CD4-positive, alpha-beta T cell (primary cell): ENCODE results near the gene CENPT. TPM values are rescaled to one million over a fixed set of nuclear protein-coding genes. Genes with fewer than 3 reads are reported as not detected.
"Not testable (repeated sequence)": the region's sequence is repeated elsewhere in the genome, so short reads cannot be mapped to it uniquely, and the experiment has no call there.

Experiments used
- ATAC-seq: fragments of 200-7000 bp; cut with Tn5 transposase; one replicate; pipeline ENCODE4 v1.10.0; 2022; ENCODE audit warnings: mild to moderate bottlenecking; ENCODE audit not compliant: poor library complexity
- CTCF ChIA-PET: fragments of 350-600 bp; sonication (Branson Sonifier 250); formaldehyde crosslinking; loops from one replicate; lab custom pipeline; 2021; ENCODE audit warnings: antibody characterized with exemption, inconsistent platforms; lab: Charles Lee
- POLR2A ChIA-PET: fragments of 350-600 bp; sonication (Branson Sonifier 250); formaldehyde crosslinking; loops from one replicate; lab custom pipeline; 2021; ENCODE audit warnings: antibody characterized with exemption, inconsistent platforms; lab: Charles Lee
- DNase-seq, 14 experiments: peaks; one replicate each; pipeline ENCODE4 v3.0.0-alpha.2; 2013 to 2020; ENCODE audit warnings: mixed read lengths in 2 of 14
- H3K27ac ChIP-seq, 2 donors: one replicate each; pipeline versions ENCODE4 v1.5.1 to v1.7.0; 2013; ENCODE audit warnings: low read length in 2 of 2, low read depth in 1 of 2, mild to moderate bottlenecking in 1 of 2
- H3K27me3 ChIP-seq, 2 experiments: 1 replicate in 1 of 2; 2 replicates in 1 of 2; pipeline versions ENCODE4 v1.6.1 to v1.7.0; 2013; ENCODE audit warnings: low read length in 2 of 2, control low read depth in 1 of 2, mild to moderate bottlenecking in 1 of 2, moderate library complexity in 1 of 2; ENCODE audit not compliant: insufficient read depth in 2 of 2, control insufficient read depth in 1 of 2
- H3K36me3 ChIP-seq: one replicate; pipeline ENCODE4 v1.6.1; 2013; ENCODE audit warnings: low read length, control low read depth; ENCODE audit not compliant: insufficient read depth
- H3K4me1 ChIP-seq: one replicate; pipeline ENCODE4 v1.6.1; 2013; ENCODE audit warnings: low read length, control low read depth; ENCODE audit not compliant: insufficient read depth
- H3K4me3 ChIP-seq: one replicate; pipeline ENCODE4 v1.5.1; 2013; ENCODE audit warnings: mild to moderate bottlenecking, low read length, moderate library complexity
- H3K9me3 ChIP-seq, 2 experiments: 1 replicate in 1 of 2; 2 replicates in 1 of 2; pipeline versions ENCODE4 v1.6.1 to v1.7.0; 2013; ENCODE audit warnings: low read length in 2 of 2, mild to moderate bottlenecking in 2 of 2, control low read depth in 1 of 2, moderate library complexity in 1 of 2; ENCODE audit not compliant: control insufficient read depth in 1 of 2, insufficient read depth in 1 of 2
- H3K27ac Mint-ChIP-seq: one replicate; pipeline ENCODE4 v1.8.0; 2020; ENCODE audit warnings: mixed read lengths
- H3K27me3 Mint-ChIP-seq: one replicate; pipeline ENCODE4 v1.8.0; 2021; ENCODE audit warnings: mixed read lengths
- H3K36me3 Mint-ChIP-seq: one replicate; pipeline ENCODE4 v1.8.0; 2021; ENCODE audit warnings: low read depth, mixed read lengths
- H3K4me1 Mint-ChIP-seq: one replicate; pipeline ENCODE4 v1.8.0; 2021; ENCODE audit warnings: low read depth, mixed read lengths
- H3K4me3 Mint-ChIP-seq: one replicate; pipeline ENCODE4 v1.8.0; 2020; ENCODE audit warnings: mild to moderate bottlenecking, mixed read lengths
- H3K9me3 Mint-ChIP-seq: one replicate; pipeline ENCODE4 v1.8.0; 2020; ENCODE audit warnings: mixed read lengths
- CTCF ChIP-seq: fragments of 200-600 bp; IDR thresholded peaks from one replicate; pipeline ENCODE4 v1.8.0; 2022; ENCODE audit warnings: antibody characterized with exemption, mild to moderate bottlenecking
- intact Hi-C, 2 experiments: fragments of 100-400 bp; cut with DNase I in 1 of 2; cut with micrococcal nuclease in 1 of 2; formaldehyde crosslinking; loops; one replicate each; pipeline versions ENCODE4 v1.15.1 to v1.9.0; 2023 to 2025; cut with DNase I, micrococcal nuclease
- total RNA-seq, 174 experiments: library from RNA in 2 of 174; stranded (reverse) in 2 of 174; gene quantifications; one replicate each; pipeline ENCODE4 v1.2.3 and lab custom pipeline; 2021 to 2026

CENPT gene
- total RNA-seq, 2 experiments from 2014 or later: 77.5 to 84.1 TPM

GRCh38 chr16:67864594-67864993 is 17.1 kb upstream of the CENPT start:
- no peak for ATAC-seq
- Mint-ChIP-seq H3K36me3 (peaks cover 28% of the 10 kb centered on the region), H3K27ac (peak overlapping the region; percentile 22), H3K27me3 (no peaks in the 10 kb centered on the region), H3K4me3 (no peak overlapping the region), H3K4me1 (no peaks in the 10 kb centered on the region), H3K9me3 (no peaks in the 10 kb centered on the region)
- no peaks in the 10 kb centered on the region for H3K27me3 ChIP-seq
- no peaks in the 10 kb centered on the region for H3K9me3 ChIP-seq
- H3K4me3 ChIP-seq: no peak overlapping the region
- peaks cover 54% of the 10 kb centered on the region for H3K36me3 ChIP-seq
- no peak overlapping the region for H3K27ac ChIP-seq
- intact Hi-C loops: no loop called here
- ChIA-PET POLR2A (no interaction called here), CTCF (interaction anchor here (4.4 kb wide), 1 partner anchor 48 kb away, joined by 21 read pairs; no protein-coding TSS in a partner anchor)
- no peak for TF ChIP-seq CTCF
- H3K4me1 ChIP-seq: no peaks in the 10 kb centered on the region
- no peak for DNase-seq

- CTCF ChIA-PET: interaction anchor here (4.4 kb wide), 1 partner anchor 47 kb away, joined by 21 read pairs; no protein-coding TSS in a partner anchor
- POLR2A ChIA-PET: not testable (repeated sequence)
- peaks cover 51% of the 10 kb centered on the region for H3K36me3 ChIP-seq
These were observed 16.6 kb upstream of the CENPT start for GRCh38 chr16:67864044-67864443.

GRCh38 chr16:67862623-67863583 is 15.4 kb upstream of the CENPT start:
- no peaks in the 10 kb centered on the region for H3K9me3 Mint-ChIP-seq
- H3K36me3 ChIP-seq: peaks cover 40% of the 10 kb centered on the region
- DNase-seq (no peak), ATAC-seq (no peak)
- H3K4me1 Mint-ChIP-seq: peaks cover 12% of the 10 kb centered on the region
- no peaks in the 10 kb centered on the region for H3K27me3 Mint-ChIP-seq
- POLR2A ChIA-PET: interaction anchor here (1.3 kb wide), 1 partner anchor 47 kb away, joined by 3 read pairs; no protein-coding TSS in a partner anchor
- H3K4me3 ChIP-seq: no peak overlapping the region
- intact Hi-C loops: no loop called here
- no peaks in the 10 kb centered on the region for H3K27me3 ChIP-seq
- H3K27ac Mint-ChIP-seq: no peak overlapping the region
- no peak overlapping the region for H3K27ac ChIP-seq
- no peaks in the 10 kb centered on the region for H3K9me3 ChIP-seq
- no peak overlapping the region for H3K4me3 Mint-ChIP-seq
- peaks cover 7% of the 10 kb centered on the region for H3K4me1 ChIP-seq
- peaks cover 24% of the 10 kb centered on the region for H3K36me3 Mint-ChIP-seq
- CTCF ChIA-PET: interaction anchor here (4.4 kb wide), 1 partner anchor 46 kb away, joined by 21 read pairs; no protein-coding TSS in a partner anchor
- no peak for TF ChIP-seq CTCF

More at GRCh38 chr16:67864044-67864443, 16.6 kb upstream of the CENPT start:
- H3K9me3 ChIP-seq, H3K9me3 Mint-ChIP-seq, intact Hi-C loops, H3K27me3 ChIP-seq, H3K4me3 Mint-ChIP-seq, H3K27me3 Mint-ChIP-seq, ATAC-seq, H3K4me1 Mint-ChIP-seq, H3K27ac Mint-ChIP-seq, H3K4me3 ChIP-seq, H3K27ac ChIP-seq, H3K4me1 ChIP-seq, DNase-seq: not testable (repeated sequence)
- peaks cover 28% of the 10 kb centered on the region for H3K36me3 Mint-ChIP-seq
